IMR-90 (cell line): ENCODE data around the gene STRA8. TPM values are rescaled to one million over a fixed set of nuclear protein-coding genes. Genes with fewer than 3 reads are reported as not detected.

Experiments
- ATAC-seq: fragments of 200-7000 bp; cut with Tn5 transposase; 2 replicates; pipeline ENCODE4 v1.9.1; 2020; ENCODE audit warnings: low read depth, mild to moderate bottlenecking, moderate library complexity
- BruUV-seq: library from RNA; stranded (reverse); fragments of 400-500 nt; replicated peaks from 2 replicates; lab custom pipeline; 2021; lab: Mats Ljungman, UMichigan
- CTCF ChIA-PET: fragments of 300-600 bp; formaldehyde crosslinking; extraction: SDS; loops from one replicate; lab custom pipeline; 2021; ENCODE audit warnings: antibody characterized with exemption; lab: Yijun Ruan, JAX
- POLR2A ChIA-PET: fragments of 300-600 bp; sonication (Branson Sonifier 250); formaldehyde crosslinking; loops from one replicate; lab custom pipeline; 2022; ENCODE audit warnings: antibody characterized with exemption; ENCODE audit not compliant: unreplicated experiment; lab: Charles Lee
- DNase-seq: peaks from one replicate; pipeline ENCODE4 v3.0.0; 2013
- H2AFZ ChIP-seq: replicated peaks from 2 replicates; pipeline ENCODE3; 2013; ENCODE audit warnings: low read length, mild to moderate bottlenecking; ENCODE audit not compliant: poor library complexity
- H2AK5ac ChIP-seq: 2 replicates; pipeline ENCODE4 v1.6.1; 2013; ENCODE audit warnings: low read depth, low read length, inconsistent platforms
- H2AK9ac ChIP-seq: replicated peaks from 2 replicates; pipeline ENCODE3; 2013; ENCODE audit warnings: mild to moderate bottlenecking, low read depth, low read length, moderate library complexity; ENCODE audit not compliant: poor library complexity
- H2BK120ac ChIP-seq: 2 replicates; pipeline ENCODE4 v1.6.1; 2013; ENCODE audit warnings: low read depth, low read length, inconsistent platforms
- H2BK15ac ChIP-seq: 3 replicates; pipeline ENCODE4 v1.6.1; 2013; ENCODE audit warnings: low read depth, low read length, inconsistent platforms
- H2BK20ac ChIP-seq: 2 replicates; pipeline ENCODE4 v1.6.1; 2013; ENCODE audit warnings: low read depth, mild to moderate bottlenecking, inconsistent platforms, low read length, moderate library complexity
- H2BK5ac ChIP-seq: 2 replicates; pipeline ENCODE4 v1.6.1; 2013; ENCODE audit warnings: mild to moderate bottlenecking, low read depth, low read length, inconsistent platforms; ENCODE audit not compliant: poor library complexity, severe bottlenecking
- H3K14ac ChIP-seq: replicated peaks from 2 replicates; pipeline ENCODE4 v1.6.1; 2013; ENCODE audit warnings: low read depth, low read length, inconsistent platforms
- H3K18ac ChIP-seq: 2 replicates; pipeline ENCODE4 v1.6.1; 2013; ENCODE audit warnings: low read depth, low read length, control low read depth
- H3K23ac ChIP-seq: 2 replicates; pipeline ENCODE4 v1.6.1; 2013; ENCODE audit warnings: low read depth, low read length, inconsistent platforms
- H3K27ac ChIP-seq: 2 replicates; pipeline ENCODE4 v1.5.1; 2013; ENCODE audit warnings: mild to moderate bottlenecking, control low read depth, low read length; ENCODE audit not compliant: insufficient read depth
- H3K27me3 ChIP-seq: 2 replicates; pipeline ENCODE4 v1.6.1; 2013; ENCODE audit warnings: low read length; ENCODE audit not compliant: control insufficient read depth, insufficient read depth
- H3K36me3 ChIP-seq: 2 replicates; pipeline ENCODE4 v1.6.1; 2013; ENCODE audit warnings: low read length, mixed read lengths; ENCODE audit not compliant: control insufficient read depth, insufficient read depth
- H3K4ac ChIP-seq: 2 replicates; pipeline ENCODE4 v1.6.1; 2013; ENCODE audit warnings: low read depth, low read length, inconsistent platforms
- H3K4me1 ChIP-seq: 2 replicates; pipeline ENCODE4 v1.6.1; 2013; ENCODE audit warnings: low read length, mixed read lengths; ENCODE audit not compliant: control insufficient read depth, insufficient read depth
- H3K4me2 ChIP-seq: 2 replicates; pipeline ENCODE4 v1.6.1; 2013; ENCODE audit warnings: low read depth, mild to moderate bottlenecking, control low read depth, low read length, moderate library complexity
- H3K4me3 ChIP-seq: 2 replicates; pipeline ENCODE4 v1.5.1; 2013; ENCODE audit warnings: low read depth, mild to moderate bottlenecking, control low read depth, low read length, moderate library complexity; ENCODE audit not compliant: insufficient read depth
- H3K56ac ChIP-seq: 2 replicates; pipeline ENCODE4 v1.6.1; 2013; ENCODE audit warnings: low read length, inconsistent platforms; ENCODE audit not compliant: insufficient read depth; ENCODE audit errors: extremely low read depth
- H3K79me1 ChIP-seq, 2 experiments: 2 replicates each; pipeline ENCODE4 v1.6.1; 2013; ENCODE audit warnings: low read length in 2 of 2, inconsistent platforms in 1 of 2, low read depth in 1 of 2
- H3K9ac ChIP-seq: 2 replicates; pipeline ENCODE4 v1.6.1; 2013; ENCODE audit warnings: low read depth, low read length, control low read depth
- H3K9me1 ChIP-seq: 2 replicates; pipeline ENCODE4 v1.6.1; 2013; ENCODE audit warnings: low read length, inconsistent platforms; ENCODE audit not compliant: insufficient read depth
- H3K9me3 ChIP-seq: 2 replicates; pipeline ENCODE4 v1.6.1; 2013; ENCODE audit warnings: low read length; ENCODE audit not compliant: control insufficient read depth, insufficient read depth
- H4K20me1 ChIP-seq: 2 replicates; pipeline ENCODE4 v1.6.1; 2013; ENCODE audit warnings: low read length, inconsistent platforms; ENCODE audit not compliant: insufficient read depth
- H4K5ac ChIP-seq: 2 replicates; pipeline ENCODE4 v1.6.1; 2013; ENCODE audit warnings: mild to moderate bottlenecking, low read depth, low read length, control low read depth
- H4K8ac ChIP-seq, 2 experiments: 2 replicates each; pipeline ENCODE4 v1.6.1; 2013; ENCODE audit warnings: low read depth in 2 of 2, low read length in 2 of 2, control low read depth in 1 of 2, inconsistent platforms in 1 of 2
- H4K91ac ChIP-seq: 2 replicates; pipeline ENCODE4 v1.6.1; 2013; ENCODE audit warnings: low read depth, low read length, inconsistent platforms; ENCODE audit not compliant: insufficient read depth
- BHLHE40 ChIP-seq: fragments of 150-350 bp; IDR thresholded peaks from 2 replicates; pipeline ENCODE4 v1.6.1; 2016; ENCODE audit warnings: mild to moderate bottlenecking, low read depth, low read length
- CEBPB ChIP-seq: IDR thresholded peaks from 2 replicates; pipeline ENCODE4 v1.6.1; 2012; ENCODE audit warnings: low read depth, low read length, improper control_type of control experiment
- CHD1 ChIP-seq: IDR thresholded peaks from 2 replicates; pipeline ENCODE4 v1.6.1; 2012; ENCODE audit warnings: low read depth, low read length, improper control_type of control experiment
- FOS ChIP-seq: fragments of 150-350 bp; IDR thresholded peaks from 2 replicates; pipeline ENCODE4 v1.6.1; 2016; ENCODE audit warnings: low read depth, low read length
- MAFK ChIP-seq: IDR thresholded peaks from 2 replicates; pipeline ENCODE4 v1.6.1; 2012; ENCODE audit warnings: low read depth, low read length, improper control_type of control experiment
- MAZ ChIP-seq: IDR thresholded peaks from 2 replicates; pipeline ENCODE4 v1.6.1; 2012; ENCODE audit warnings: low read depth, mild to moderate bottlenecking, low read length, improper control_type of control experiment, moderate library complexity, borderline replicate concordance
- MXI1 ChIP-seq: IDR thresholded peaks from 2 replicates; pipeline ENCODE4 v1.6.1; 2012; ENCODE audit warnings: low read depth, mild to moderate bottlenecking, low read length, moderate library complexity, borderline replicate concordance
- NFE2L2 ChIP-seq: fragments of 150-350 bp; IDR thresholded peaks from 2 replicates; pipeline ENCODE4 v1.6.1; 2016; ENCODE audit warnings: low read depth, mild to moderate bottlenecking, low read length
- POLR2A ChIP-seq: IDR thresholded peaks from 2 replicates; pipeline ENCODE4 v1.6.1; 2012; ENCODE audit warnings: mild to moderate bottlenecking, low read depth, low read length
- RAD21 ChIP-seq: IDR thresholded peaks from 2 replicates; pipeline ENCODE4 v1.6.1; 2012; ENCODE audit warnings: low read length, improper control_type of control experiment
- RCOR1 ChIP-seq: IDR thresholded peaks from 2 replicates; pipeline ENCODE4 v1.6.1; 2012; ENCODE audit warnings: mild to moderate bottlenecking, low read length, improper control_type of control experiment; ENCODE audit not compliant: insufficient replicate concordance
- RFX5 ChIP-seq: IDR thresholded peaks from 2 replicates; pipeline ENCODE4 v1.8.0; 2012; ENCODE audit warnings: low read depth, mild to moderate bottlenecking, low read length, moderate library complexity
- SMC3 ChIP-seq: fragments of 150-350 bp; IDR thresholded peaks from 2 replicates; pipeline ENCODE4 v1.6.1; 2016; ENCODE audit warnings: low read depth, mild to moderate bottlenecking, antibody characterized with exemption, low read length, moderate library complexity
- WGBS, 2 experiments: methylation state at CpG; one replicate each; pipeline versions ENCODE4 v1.1.5 to v1.1.7; 2013; ENCODE audit warnings: missing lambda C conversion rate in 2 of 2; ENCODE audit not compliant: insufficient read length in 1 of 2; ENCODE audit errors: extremely low coverage in 2 of 2; 5-methylcytosine and 5-hydroxymethylcytosine counted together
- dilution Hi-C: fragments of 300-500 bp; cut with HindIII; formaldehyde crosslinking; loops from one replicate; pipeline ENCODE4 v1.14.3; 2018; ENCODE audit warnings: low sequenced_read_pairs; ENCODE audit not compliant: unreplicated experiment
- in situ Hi-C: fragments of 300-500 bp; cut with MboI; formaldehyde crosslinking; loops from 3 replicates; pipeline ENCODE4 v1.14.3; 2019; ENCODE audit warnings: low sequenced_read_pairs, inconsistent platforms, mixed read lengths
- intact Hi-C: fragments of 100-400 bp; cut with micrococcal nuclease; formaldehyde crosslinking; loops from 2 replicates; pipeline ENCODE4 v1.10.0; 2022
- polyA plus RNA-seq, 3 experiments: library from polyadenylated mRNA; depleted of rRNA; stranded (reverse); fragments of >200 nt; gene quantifications; 2 replicates each; pipeline ENCODE4 v1.2.3, GENCODE V29; 2012; ENCODE audit warnings: low replicate concordance in 1 of 3
- total RNA-seq: library from RNA; depleted of rRNA; stranded (reverse); fragments of >200 nt; gene quantifications from 2 replicates; pipeline ENCODE4 v1.2.3, GENCODE V29; 2012
- TF ChIP-seq, protein P1 (sequence below): conservative IDR thresholded peaks from 2 replicates; pipeline ENCODE4 v1.5.1; 2012; ENCODE audit warnings: mild to moderate bottlenecking, low read depth, low read length, improper control_type of control experiment
- TF ChIP-seq, protein P2 (sequence below): fragments of 150-350 bp; IDR thresholded peaks from 2 replicates; pipeline ENCODE4 v1.6.1; 2017; ENCODE audit warnings: mild to moderate bottlenecking, antibody characterized with exemption, low read length, low read depth

Gene STRA8
- total and polyA plus RNA-seq, 2 of the 4 experiments (the other 2 are of a cell fraction) = not detected

DNA sequence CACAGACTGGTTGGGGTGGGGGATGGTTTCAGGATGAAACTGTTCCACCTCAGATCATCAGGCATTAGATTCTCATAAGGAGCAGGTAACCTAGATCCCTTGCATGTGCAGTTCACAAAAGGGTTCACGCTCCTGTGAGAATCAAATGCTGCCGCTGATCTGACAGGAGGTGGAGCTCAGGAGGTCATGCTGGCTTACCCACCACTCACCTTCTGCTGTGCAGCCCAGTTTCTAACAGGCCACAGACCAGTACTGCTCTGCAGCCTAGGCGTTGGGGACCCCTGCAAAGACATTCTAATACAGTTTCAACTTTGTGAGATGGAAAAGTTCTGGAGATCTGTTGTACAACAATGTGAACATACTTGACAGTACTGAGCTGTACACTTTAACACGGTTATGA lies 39.9 kb downstream of the STRA8 start:
- Histone ChIP-seq H3K27ac (no peak overlapping the region), H4K5ac (no peak overlapping the region), H3K9me3 (no peaks in the 10 kb centered on the region), H2AK9ac (no peak overlapping the region), H2BK15ac (no peak overlapping the region), H2AFZ (no peak overlapping the region), H3K9me1 (no peaks in the 10 kb centered on the region), H2BK120ac (no peak overlapping the region), H2BK20ac (no peak overlapping the region), H3K56ac (no peak overlapping the region), H3K4me3 (no peak overlapping the region), H3K4me2 (no peak overlapping the region), H3K9ac (no peak overlapping the region), H3K4ac (no peak overlapping the region), H4K20me1 (no peaks in the 10 kb centered on the region), H3K36me3 (no peaks in the 10 kb centered on the region), H3K18ac (no peak overlapping the region), H2BK5ac (no peak overlapping the region), H4K8ac (no peak overlapping the region), H4K91ac (no peak overlapping the region), H2AK5ac (no peak overlapping the region), H3K14ac (no peak overlapping the region), H3K23ac (no peak overlapping the region), H3K79me1 (no peaks in the 10 kb centered on the region), H3K4me1 (no peaks in the 10 kb centered on the region), H3K27me3 (peaks cover 13% of the 10 kb centered on the region)
- ChIA-PET POLR2A (no interaction called here), CTCF (interaction anchor here (0.8 to 1.6 kb wide), 3 partner anchors 11 to 587 kb away, joined by 3 to 9 read pairs (median 4); no protein-coding TSS in a partner anchor)
- intact Hi-C loops (loop anchor here (5.0 kb wide), 1 partner anchor 529 kb away; no protein-coding TSS in a partner anchor), dilution Hi-C loops (no loop called here), in situ Hi-C loops (loop anchor here (10.0 to 25.0 kb wide), 2 partner anchors 371 to 739 kb away; no protein-coding TSS in a partner anchor)
- BruUV-seq = no TSS peak
- ATAC-seq (no peak), DNase-seq (no peak)
- no CpG with 5 or more reads among the region's 4 CpGs for WGBS, 2 experiments
- TF ChIP-seq MAZ (no peak), RFX5 (no peak), SMC3 (no peak), POLR2A (no peak), FOS (no peak), RAD21 (no peak), MXI1 (no peak), CHD1 (no peak), MAFK (no peak), BHLHE40 (no peak), CEBPB (no peak), RCOR1 (no peak), NFE2L2 (no peak)
- TF ChIP-seq, protein P1, sequence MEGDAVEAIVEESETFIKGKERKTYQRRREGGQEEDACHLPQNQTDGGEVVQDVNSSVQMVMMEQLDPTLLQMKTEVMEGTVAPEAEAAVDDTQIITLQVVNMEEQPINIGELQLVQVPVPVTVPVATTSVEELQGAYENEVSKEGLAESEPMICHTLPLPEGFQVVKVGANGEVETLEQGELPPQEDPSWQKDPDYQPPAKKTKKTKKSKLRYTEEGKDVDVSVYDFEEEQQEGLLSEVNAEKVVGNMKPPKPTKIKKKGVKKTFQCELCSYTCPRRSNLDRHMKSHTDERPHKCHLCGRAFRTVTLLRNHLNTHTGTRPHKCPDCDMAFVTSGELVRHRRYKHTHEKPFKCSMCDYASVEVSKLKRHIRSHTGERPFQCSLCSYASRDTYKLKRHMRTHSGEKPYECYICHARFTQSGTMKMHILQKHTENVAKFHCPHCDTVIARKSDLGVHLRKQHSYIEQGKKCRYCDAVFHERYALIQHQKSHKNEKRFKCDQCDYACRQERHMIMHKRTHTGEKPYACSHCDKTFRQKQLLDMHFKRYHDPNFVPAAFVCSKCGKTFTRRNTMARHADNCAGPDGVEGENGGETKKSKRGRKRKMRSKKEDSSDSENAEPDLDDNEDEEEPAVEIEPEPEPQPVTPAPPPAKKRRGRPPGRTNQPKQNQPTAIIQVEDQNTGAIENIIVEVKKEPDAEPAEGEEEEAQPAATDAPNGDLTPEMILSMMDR = no peak
- TF ChIP-seq, protein P2, sequence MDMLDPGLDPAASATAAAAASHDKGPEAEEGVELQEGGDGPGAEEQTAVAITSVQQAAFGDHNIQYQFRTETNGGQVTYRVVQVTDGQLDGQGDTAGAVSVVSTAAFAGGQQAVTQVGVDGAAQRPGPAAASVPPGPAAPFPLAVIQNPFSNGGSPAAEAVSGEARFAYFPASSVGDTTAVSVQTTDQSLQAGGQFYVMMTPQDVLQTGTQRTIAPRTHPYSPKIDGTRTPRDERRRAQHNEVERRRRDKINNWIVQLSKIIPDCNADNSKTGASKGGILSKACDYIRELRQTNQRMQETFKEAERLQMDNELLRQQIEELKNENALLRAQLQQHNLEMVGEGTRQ = no peak
